WTC11 (cell line): ENCODE results near the gene WSCD2. TPM values are rescaled to one million over a fixed set of nuclear protein-coding genes. Genes with fewer than 3 reads are reported as not detected.

Experiments used
- ATAC-seq: fragments of 200-7000 bp; cut with Tn5 transposase; 2 replicates; pipeline ENCODE4 v1.10.0; 2021; ENCODE audit warnings: mild to moderate bottlenecking, moderate library complexity
- CTCF ChIA-PET: fragments of 300-600 bp; sonication (Branson Sonifier 250); formaldehyde crosslinking; loops from one replicate; lab custom pipeline; 2021; ENCODE audit warnings: antibody characterized with exemption; lab: Charles Lee
- POLR2A ChIA-PET: fragments of 350-600 bp; sonication (Branson Sonifier 250); formaldehyde crosslinking; loops from one replicate; lab custom pipeline; 2021; ENCODE audit warnings: antibody characterized with exemption; lab: Charles Lee
- DNase-seq: peaks from one replicate; pipeline ENCODE4 v3.0.0; 2021; ENCODE audit warnings: low spot score
- H3K27ac Mint-ChIP-seq: 2 replicates; pipeline ENCODE4 v1.8.0; 2021; ENCODE audit warnings: mixed read lengths
- H3K27me3 Mint-ChIP-seq: 2 replicates; pipeline ENCODE4 v1.8.0; 2021; ENCODE audit warnings: low read depth, mild to moderate bottlenecking, moderate library complexity, mixed read lengths
- H3K36me3 Mint-ChIP-seq: 2 replicates; pipeline ENCODE4 v1.8.0; 2021; ENCODE audit warnings: mixed read lengths
- H3K4me1 Mint-ChIP-seq: 2 replicates; pipeline ENCODE4 v1.8.0; 2022; ENCODE audit warnings: mixed read lengths
- H3K4me3 Mint-ChIP-seq: 2 replicates; pipeline ENCODE4 v1.8.0; 2021; ENCODE audit warnings: mild to moderate bottlenecking, moderate library complexity, mixed read lengths
- H3K9me3 Mint-ChIP-seq: 2 replicates; pipeline ENCODE4 v1.8.0; 2021; ENCODE audit warnings: mixed read lengths
- AFF4 ChIP-seq: sonication (generic); formaldehyde crosslinking; IDR thresholded peaks from 2 replicates; pipeline ENCODE4 v1.8.1; 2023; ENCODE audit warnings: mild to moderate bottlenecking, missing genetic modification reagents, borderline replicate concordance
- AR ChIP-seq: fragments of 250-450 bp; sonication (Bioruptor Pico); IDR thresholded peaks from 2 replicates; pipeline ENCODE4 v1.9.0; 2021; ENCODE audit warnings: mild to moderate bottlenecking
- ATF2 ChIP-seq: sonication (generic); formaldehyde crosslinking; IDR thresholded peaks from 2 replicates; pipeline ENCODE4 v1.8.1; 2022; ENCODE audit warnings: low read depth, missing genetic modification reagents, borderline replicate concordance
- CDX4 ChIP-seq: fragments of 250-450 bp; sonication (Bioruptor Pico); IDR thresholded peaks from 2 replicates; pipeline ENCODE4 v1.9.0; 2021; ENCODE audit warnings: moderate library complexity, mild to moderate bottlenecking, inconsistent platforms, borderline replicate concordance
- E2F1 ChIP-seq: sonication (generic); formaldehyde crosslinking; IDR thresholded peaks from 2 replicates; pipeline ENCODE4 v1.8.0; 2022; ENCODE audit warnings: mild to moderate bottlenecking, missing genetic modification reagents
- GTF2I ChIP-seq: fragments of 250-450 bp; sonication (Bioruptor Pico); conservative IDR thresholded peaks from 2 replicates; pipeline ENCODE4 v1.4.0; 2021; ENCODE audit warnings: mild to moderate bottlenecking
- MXD4 ChIP-seq: fragments of 250-450 bp; sonication (Bioruptor Pico); IDR thresholded peaks from 2 replicates; pipeline ENCODE4 v1.8.0; 2021; ENCODE audit warnings: mild to moderate bottlenecking, moderate library complexity, borderline replicate concordance
- TEAD1 ChIP-seq: sonication (generic); formaldehyde crosslinking; IDR thresholded peaks from 2 replicates; pipeline ENCODE4 v1.8.0; 2022; ENCODE audit warnings: mild to moderate bottlenecking, missing genetic modification reagents
- TP53 ChIP-seq: sonication (generic); formaldehyde crosslinking; IDR thresholded peaks from 2 replicates; pipeline ENCODE4 v1.8.1; 2023; ENCODE audit warnings: mild to moderate bottlenecking, missing genetic modification reagents
- ZNF138 ChIP-seq: sonication (generic); formaldehyde crosslinking; conservative IDR thresholded peaks from 2 replicates; pipeline ENCODE4 v1.8.1; 2022; ENCODE audit warnings: mild to moderate bottlenecking, moderate library complexity, missing genetic modification reagents
- ZNF317 ChIP-seq: sonication (generic); formaldehyde crosslinking; IDR thresholded peaks from 2 replicates; pipeline ENCODE4 v1.8.1; 2023; ENCODE audit warnings: low read depth, mild to moderate bottlenecking, moderate library complexity, missing genetic modification reagents, borderline replicate concordance
- ZNF423 ChIP-seq: fragments of 250-450 bp; sonication (Bioruptor Pico); IDR thresholded peaks from 2 replicates; pipeline ENCODE4 v2.1.2; 2022; ENCODE audit warnings: mild to moderate bottlenecking, moderate library complexity
- ZNF425 ChIP-seq: fragments of 250-450 bp; sonication (Bioruptor Pico); conservative IDR thresholded peaks from 2 replicates; pipeline ENCODE4 v1.9.0; 2021; ENCODE audit warnings: mild to moderate bottlenecking
- ZNF512 ChIP-seq: sonication (generic); formaldehyde crosslinking; IDR thresholded peaks from 2 replicates; pipeline ENCODE4 v1.8.1; 2022; ENCODE audit warnings: missing genetic modification reagents, borderline replicate concordance
- total RNA-seq: library from RNA; stranded (reverse); gene quantifications from 3 replicates; pipeline ENCODE4 v1.2.3, GENCODE V29; 2021

The WSCD2 gene
- total RNA-seq, 1 experiment from 2014 or later: 1.1 TPM

- Mint-ChIP-seq H3K4me1 (peaks cover 16% of the 10 kb centered on the region), H3K27ac (no peak overlapping the region), H3K4me3 (no peak overlapping the region), H3K9me3 (no peaks in the 10 kb centered on the region), H3K27me3 (no peaks in the 10 kb centered on the region), H3K36me3 (no peaks in the 10 kb centered on the region)
- DNase-seq (no peak), ATAC-seq (no peak)
- CTCF ChIA-PET: interaction anchor here (1.2 to 1.9 kb wide), 3 partner anchors 11 to 136 kb away, joined by 4 to 8 read pairs (median 4); no protein-coding TSS in a partner anchor
- POLR2A ChIA-PET: no interaction called here
- TF ChIP-seq E2F1 (CRISPR knock-in tag) (no peak), ZNF512 (no peak), CDX4 (CRISPR knock-in tag) (no peak), ZNF423 (CRISPR knock-in tag) (no peak), GTF2I (no peak), ZNF425 (CRISPR knock-in tag) (no peak), AFF4 (CRISPR knock-in tag) (no peak), MXD4 (CRISPR knock-in tag) (no peak), TEAD1 (no peak), TP53 (no peak), ZNF317 (CRISPR knock-in tag) (no peak), AR (CRISPR knock-in tag) (no peak), ATF2 (CRISPR knock-in tag) (no peak), ZNF138 (no peak)
Measured at GRCh38 chr12:108101605-108102175, 27.4 kb upstream of the WSCD2 start.
